Gastrocnemius medialis (tissue), 4 donors: ENCODE measurements around the gene SHROOM3. TPM values are rescaled to one million over a fixed set of nuclear protein-coding genes. Genes with fewer than 3 reads are reported as not detected.

Experiments used
- ATAC-seq, 2 donors: fragments of 150-250 bp; one replicate each; pipeline ENCODE4 v1.9.1; 2016
- DNase-seq, 2 donors: peaks; one replicate each; pipeline ENCODE4 v3.0.0-alpha.2; 2019
- H3K27ac ChIP-seq, 4 donors: fragments of 200-600 bp; sonication (generic); 1 replicate in 1 of 4; 2 replicates in 3 of 4; pipeline ENCODE4 v1.5.1; 2016 to 2018; ENCODE audit warnings: mild to moderate bottlenecking in 2 of 4, moderate library complexity in 1 of 4
- H3K27me3 ChIP-seq, 3 donors: fragments of 200-600 bp; sonication (generic) in 2 of 3; 1 replicate in 1 of 3; 2 replicates in 2 of 3; pipeline versions ENCODE4 v1.5.1 to v1.6.0; 2016 to 2019; ENCODE audit warnings: mild to moderate bottlenecking in 1 of 3, moderate library complexity in 1 of 3
- H3K36me3 ChIP-seq, 2 donors: fragments of 200-600 bp; sonication (generic) in 1 of 2; one replicate each; pipeline ENCODE4 v1.5.1; 2017 to 2018
- H3K4me1 ChIP-seq, 2 donors: fragments of 200-600 bp; sonication (generic) in 1 of 2; one replicate each; pipeline ENCODE4 v1.5.1; 2016 to 2017; ENCODE audit warnings: mild to moderate bottlenecking in 2 of 2
- H3K4me3 ChIP-seq, 4 donors: fragments of 200-600 bp; sonication (generic) in 3 of 4; 1 replicate in 1 of 4; 2 replicates in 3 of 4; pipeline ENCODE4 v1.5.1; 2016 to 2019; ENCODE audit warnings: mild to moderate bottlenecking in 2 of 4
- H3K9me3 ChIP-seq, 3 donors: fragments of 200-600 bp; sonication (generic) in 2 of 3; 1 replicate in 1 of 3; 2 replicates in 2 of 3; pipeline ENCODE4 v1.5.1; 2016 to 2019
- POLR2A ChIP-seq, 2 donors: fragments of 450-650 bp; IDR thresholded peaks; one replicate each; pipeline ENCODE4 v1.6.1; 2017; ENCODE audit warnings: antibody characterized with exemption in 2 of 2, mild to moderate bottlenecking in 2 of 2, moderate library complexity in 2 of 2
- in situ Hi-C, 4 donors: fragments of 200-750 bp; cut with MboI; loops; one replicate each; pipeline versions ENCODE4 v1.15.0 to v1.8.0; 2017; ENCODE audit warnings: low sequenced_read_pairs in 4 of 4
- intact Hi-C: fragments of 100-400 bp; cut with DNase I; formaldehyde crosslinking; loops from one replicate; pipeline ENCODE4 v1.15.1; 2023; ENCODE audit warnings: low total_unique reads
- total RNA-seq, 4 donors: library from RNA; depleted of rRNA; stranded (reverse); fragments of >200 nt; gene quantifications; one replicate each; pipeline versions ENCODE4 v1.1.0 to v1.2.3, GENCODE V29; 2016
- TF ChIP-seq, protein P1 (sequence below), 5 experiments: fragments of 450-650 bp in 3 of 5; fragments of 200-600 bp in 2 of 5; sonication (generic) in 2 of 5; IDR thresholded peaks in 4 of 5; conservative IDR thresholded peaks in 1 of 5; 1 replicate in 4 of 5; 2 replicates in 1 of 5; pipeline ENCODE4 v1.5.1; 2016 to 2019; ENCODE audit warnings: antibody characterized with exemption in 5 of 5, mild to moderate bottlenecking in 3 of 5, moderate library complexity in 3 of 5

Gene SHROOM3
- total RNA-seq, 4 donors from 2014 or later = 0.20 to 1.7 (median 0.98) TPM

DNA sequence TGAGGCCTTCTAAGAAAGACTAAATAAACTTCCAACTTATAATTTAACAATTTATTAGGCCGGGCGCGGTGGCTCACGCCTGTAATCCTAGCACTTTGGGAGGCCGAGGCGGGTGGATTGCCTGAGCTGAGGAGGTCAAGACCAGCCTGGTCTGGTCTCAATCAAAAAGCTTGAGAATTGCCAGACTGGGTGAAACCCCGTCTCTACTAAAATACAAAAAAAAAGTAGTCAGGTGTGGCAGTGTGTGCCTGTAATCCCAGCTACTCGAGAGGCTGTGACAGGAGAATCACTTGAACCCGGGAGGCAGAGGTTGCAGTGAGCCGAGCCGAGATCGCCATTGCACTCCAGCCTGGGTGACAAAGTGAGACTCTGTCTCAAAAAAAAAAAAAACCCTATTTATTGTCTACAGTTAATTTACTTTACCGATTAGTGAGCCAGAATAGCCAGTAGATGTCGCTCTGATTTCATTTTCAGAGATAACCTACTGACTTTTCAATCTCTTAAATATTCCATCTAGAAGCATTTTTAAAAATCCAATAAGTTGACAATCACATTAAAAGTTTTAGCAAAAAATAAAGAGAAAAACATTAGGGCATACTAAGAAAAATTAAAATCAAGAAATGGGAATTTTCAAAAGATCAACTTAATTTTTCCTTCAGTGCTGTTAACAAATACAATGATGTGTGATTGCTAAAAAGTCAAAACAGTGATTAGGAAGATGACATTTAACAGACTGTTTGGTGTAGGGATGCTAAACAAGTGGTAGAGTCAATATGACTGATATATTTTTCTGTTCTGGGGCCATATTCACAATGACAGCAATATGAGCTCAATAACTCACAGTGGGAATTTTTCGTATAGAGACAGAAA lies 4.3 kb upstream of the SHROOM3 start:
- intact Hi-C loops (loop anchor here (2.0 kb wide), 1 partner anchor 74 kb away; no protein-coding TSS in a partner anchor), in situ Hi-C loops (loop anchor here in 2 of 4 donors (5.0 to 10.0 kb wide), 2 partner anchors 74 to 77 kb away; no protein-coding TSS in a partner anchor)
- no peaks in the 10 kb centered on the region for H3K9me3 ChIP-seq
- H3K4me1 ChIP-seq = no peaks in the 10 kb centered on the region
- H3K4me3 ChIP-seq = no peak overlapping the region
- DNase-seq (no peak), ATAC-seq (no peak)
- TF ChIP-seq, protein P1, sequence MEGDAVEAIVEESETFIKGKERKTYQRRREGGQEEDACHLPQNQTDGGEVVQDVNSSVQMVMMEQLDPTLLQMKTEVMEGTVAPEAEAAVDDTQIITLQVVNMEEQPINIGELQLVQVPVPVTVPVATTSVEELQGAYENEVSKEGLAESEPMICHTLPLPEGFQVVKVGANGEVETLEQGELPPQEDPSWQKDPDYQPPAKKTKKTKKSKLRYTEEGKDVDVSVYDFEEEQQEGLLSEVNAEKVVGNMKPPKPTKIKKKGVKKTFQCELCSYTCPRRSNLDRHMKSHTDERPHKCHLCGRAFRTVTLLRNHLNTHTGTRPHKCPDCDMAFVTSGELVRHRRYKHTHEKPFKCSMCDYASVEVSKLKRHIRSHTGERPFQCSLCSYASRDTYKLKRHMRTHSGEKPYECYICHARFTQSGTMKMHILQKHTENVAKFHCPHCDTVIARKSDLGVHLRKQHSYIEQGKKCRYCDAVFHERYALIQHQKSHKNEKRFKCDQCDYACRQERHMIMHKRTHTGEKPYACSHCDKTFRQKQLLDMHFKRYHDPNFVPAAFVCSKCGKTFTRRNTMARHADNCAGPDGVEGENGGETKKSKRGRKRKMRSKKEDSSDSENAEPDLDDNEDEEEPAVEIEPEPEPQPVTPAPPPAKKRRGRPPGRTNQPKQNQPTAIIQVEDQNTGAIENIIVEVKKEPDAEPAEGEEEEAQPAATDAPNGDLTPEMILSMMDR (IDR thresholded peaks at IDR 0.05 in 4 of 5, conservative IDR thresholded peaks at IDR 0.05 in 1 of 5) = peak; percentile 13 to 62 (median 33)
- no peak for TF ChIP-seq POLR2A (IDR thresholded peaks at IDR 0.05)
- H3K36me3 ChIP-seq = no peaks in the 10 kb centered on the region
- no peaks in the 10 kb centered on the region for H3K27me3 ChIP-seq
- no peak overlapping the region for H3K27ac ChIP-seq

DNA sequence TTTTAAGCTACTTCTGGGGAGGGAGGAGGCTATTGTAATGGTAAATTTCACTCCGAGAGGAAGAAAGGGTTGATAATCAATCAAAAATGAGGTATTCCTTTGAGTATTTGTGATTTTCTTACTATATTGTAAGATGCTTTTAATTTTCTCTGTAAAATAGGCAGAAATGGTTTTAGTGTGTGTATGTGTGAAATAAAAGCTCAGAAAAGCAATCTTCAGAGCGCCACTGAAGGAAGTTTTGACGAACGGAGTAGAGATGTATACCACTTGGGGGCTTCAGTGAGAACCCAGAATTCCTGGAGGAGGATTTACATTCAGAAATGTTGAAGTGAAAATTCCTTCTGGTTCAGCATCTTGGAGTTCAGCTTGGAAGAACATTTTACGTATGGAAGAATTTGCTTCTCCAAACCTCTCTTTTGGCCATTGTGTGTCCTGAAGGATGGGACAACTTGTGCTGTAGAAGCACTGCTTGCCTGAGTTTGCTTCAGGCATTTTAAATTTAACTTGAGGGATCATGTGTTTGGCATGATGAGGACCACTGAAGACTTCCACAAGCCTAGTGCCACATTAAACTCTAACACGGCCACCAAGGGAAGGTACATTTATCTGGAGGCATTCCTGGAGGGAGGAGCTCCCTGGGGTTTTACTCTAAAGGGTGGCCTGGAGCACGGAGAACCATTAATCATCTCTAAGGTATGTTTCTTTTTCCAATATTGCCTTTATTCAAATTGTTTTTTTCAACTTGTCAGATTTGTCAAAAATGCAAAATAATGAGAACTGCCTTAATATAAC lies 695 bp downstream of the SHROOM3 start:
- intact Hi-C loops (no loop called here), in situ Hi-C loops (loop anchor here in 1 of 4 donors (10.0 kb wide), 1 partner anchor 69 kb away; no protein-coding TSS in a partner anchor)
- Histone ChIP-seq H3K27ac (no peak overlapping the region), H3K4me1 (no peaks in the 10 kb centered on the region), H3K4me3 (peak overlapping the region in 3 of 4 donors; percentile 15 to 20 (median 19)), H3K36me3 (no peaks in the 10 kb centered on the region), H3K9me3 (no peaks in the 10 kb centered on the region), H3K27me3 (no peaks in the 10 kb centered on the region)
- DNase-seq (no peak), ATAC-seq (no peak)
- TF ChIP-seq, protein P1 (IDR thresholded peaks at IDR 0.05 in 4 of 5, conservative IDR thresholded peaks at IDR 0.05 in 1 of 5) = no peak
- no peak for TF ChIP-seq POLR2A (IDR thresholded peaks at IDR 0.05)

DNA sequence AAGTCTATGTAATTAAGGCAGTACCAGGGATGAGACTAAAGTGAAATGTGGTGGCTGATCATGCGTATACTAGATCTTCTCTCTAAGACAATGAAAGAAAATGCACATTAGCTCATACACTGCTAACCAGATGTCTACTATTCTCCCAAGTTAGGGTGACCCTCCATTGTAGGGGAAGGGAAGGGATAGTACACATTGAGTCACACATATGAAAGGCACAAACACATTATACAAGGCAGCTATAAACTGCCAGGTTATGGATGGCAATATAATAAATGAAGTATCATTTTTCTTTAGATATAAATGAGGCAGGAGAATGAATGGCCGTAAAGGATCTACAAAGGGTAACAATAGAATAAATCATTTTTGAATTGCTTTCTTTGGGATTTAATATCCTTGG lies 4.5 kb downstream of the SHROOM3 start:
- TF ChIP-seq, protein P1 (IDR thresholded peaks at IDR 0.05 in 4 of 5, conservative IDR thresholded peaks at IDR 0.05 in 1 of 5) = no peak
- TF ChIP-seq POLR2A (IDR thresholded peaks at IDR 0.05) = no peak
- in situ Hi-C loops = loop anchor here in 1 of 4 donors (10.0 kb wide), 1 partner anchor 65 kb away; no protein-coding TSS in a partner anchor
- no peaks in the 10 kb centered on the region for H3K9me3 ChIP-seq
- DNase-seq (no peak), ATAC-seq (no peak)
- no peaks in the 10 kb centered on the region for H3K4me1 ChIP-seq
- H3K27ac ChIP-seq = no peak overlapping the region
- intact Hi-C loops = no loop called here
- no peaks in the 10 kb centered on the region for H3K36me3 ChIP-seq
- no peaks in the 10 kb centered on the region for H3K27me3 ChIP-seq
- no peak overlapping the region for H3K4me3 ChIP-seq

DNA sequence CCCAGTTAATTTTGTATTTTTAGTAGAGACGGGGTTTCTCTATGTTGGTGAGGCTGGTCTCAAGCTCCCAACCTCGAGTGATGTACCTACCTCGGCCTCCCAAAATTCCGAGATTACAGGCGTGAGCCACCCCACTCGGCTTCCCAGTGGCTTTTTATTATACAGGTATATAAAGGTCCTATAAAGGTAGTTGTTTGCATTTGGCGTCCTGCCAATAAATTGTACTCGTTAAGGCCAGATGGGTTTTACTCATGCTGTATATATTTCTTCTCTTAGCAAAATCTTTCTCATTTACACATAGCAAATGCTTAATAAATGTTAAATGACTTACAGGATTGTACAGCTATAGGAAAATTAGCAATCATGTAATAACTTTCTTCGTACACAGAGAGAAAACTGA lies 6.9 kb downstream of the SHROOM3 start:
- Histone ChIP-seq H3K9me3 (no peaks in the 10 kb centered on the region), H3K36me3 (no peaks in the 10 kb centered on the region), H3K4me3 (no peak overlapping the region), H3K27me3 (no peaks in the 10 kb centered on the region), H3K27ac (no peak overlapping the region), H3K4me1 (no peaks in the 10 kb centered on the region)
- intact Hi-C loops (no loop called here), in situ Hi-C loops (no loop called here)
- DNase-seq (no peak), ATAC-seq (no peak)
- TF ChIP-seq, protein P1 (IDR thresholded peaks at IDR 0.05 in 4 of 5, conservative IDR thresholded peaks at IDR 0.05 in 1 of 5) = no peak
- TF ChIP-seq POLR2A (IDR thresholded peaks at IDR 0.05) = no peak
